NK-92 (cell line): ENCODE data around the gene CEP192.
"Not testable (repeated sequence)": the region's sequence is repeated elsewhere in the genome, so short reads cannot be mapped to it uniquely, and the experiment has no call there.

Source experiments
- DNase-seq: peaks from one replicate; lab custom pipeline; 2025; ENCODE audit not compliant: unreplicated experiment; lab: John Stamatoyannopoulos, UW

The CEP192 gene, protein sequence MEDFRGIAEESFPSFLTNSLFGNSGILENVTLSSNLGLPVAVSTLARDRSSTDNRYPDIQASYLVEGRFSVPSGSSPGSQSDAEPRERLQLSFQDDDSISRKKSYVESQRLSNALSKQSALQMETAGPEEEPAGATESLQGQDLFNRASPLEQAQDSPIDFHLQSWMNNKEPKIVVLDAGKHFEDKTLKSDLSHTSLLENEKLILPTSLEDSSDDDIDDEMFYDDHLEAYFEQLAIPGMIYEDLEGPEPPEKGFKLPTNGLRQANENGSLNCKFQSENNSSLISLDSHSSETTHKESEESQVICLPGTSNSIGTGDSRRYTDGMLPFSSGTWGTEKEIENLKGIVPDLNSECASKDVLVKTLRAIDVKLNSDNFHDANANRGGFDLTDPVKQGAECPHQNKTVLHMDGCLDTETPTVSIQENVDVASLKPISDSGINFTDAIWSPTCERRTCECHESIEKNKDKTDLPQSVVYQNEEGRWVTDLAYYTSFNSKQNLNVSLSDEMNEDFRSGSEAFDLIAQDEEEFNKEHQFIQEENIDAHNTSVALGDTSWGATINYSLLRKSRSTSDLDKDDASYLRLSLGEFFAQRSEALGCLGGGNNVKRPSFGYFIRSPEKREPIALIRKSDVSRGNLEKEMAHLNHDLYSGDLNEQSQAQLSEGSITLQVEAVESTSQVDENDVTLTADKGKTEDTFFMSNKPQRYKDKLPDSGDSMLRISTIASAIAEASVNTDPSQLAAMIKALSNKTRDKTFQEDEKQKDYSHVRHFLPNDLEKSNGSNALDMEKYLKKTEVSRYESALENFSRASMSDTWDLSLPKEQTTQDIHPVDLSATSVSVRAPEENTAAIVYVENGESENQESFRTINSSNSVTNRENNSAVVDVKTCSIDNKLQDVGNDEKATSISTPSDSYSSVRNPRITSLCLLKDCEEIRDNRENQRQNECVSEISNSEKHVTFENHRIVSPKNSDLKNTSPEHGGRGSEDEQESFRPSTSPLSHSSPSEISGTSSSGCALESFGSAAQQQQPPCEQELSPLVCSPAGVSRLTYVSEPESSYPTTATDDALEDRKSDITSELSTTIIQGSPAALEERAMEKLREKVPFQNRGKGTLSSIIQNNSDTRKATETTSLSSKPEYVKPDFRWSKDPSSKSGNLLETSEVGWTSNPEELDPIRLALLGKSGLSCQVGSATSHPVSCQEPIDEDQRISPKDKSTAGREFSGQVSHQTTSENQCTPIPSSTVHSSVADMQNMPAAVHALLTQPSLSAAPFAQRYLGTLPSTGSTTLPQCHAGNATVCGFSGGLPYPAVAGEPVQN (N-terminal part only)

DNA sequence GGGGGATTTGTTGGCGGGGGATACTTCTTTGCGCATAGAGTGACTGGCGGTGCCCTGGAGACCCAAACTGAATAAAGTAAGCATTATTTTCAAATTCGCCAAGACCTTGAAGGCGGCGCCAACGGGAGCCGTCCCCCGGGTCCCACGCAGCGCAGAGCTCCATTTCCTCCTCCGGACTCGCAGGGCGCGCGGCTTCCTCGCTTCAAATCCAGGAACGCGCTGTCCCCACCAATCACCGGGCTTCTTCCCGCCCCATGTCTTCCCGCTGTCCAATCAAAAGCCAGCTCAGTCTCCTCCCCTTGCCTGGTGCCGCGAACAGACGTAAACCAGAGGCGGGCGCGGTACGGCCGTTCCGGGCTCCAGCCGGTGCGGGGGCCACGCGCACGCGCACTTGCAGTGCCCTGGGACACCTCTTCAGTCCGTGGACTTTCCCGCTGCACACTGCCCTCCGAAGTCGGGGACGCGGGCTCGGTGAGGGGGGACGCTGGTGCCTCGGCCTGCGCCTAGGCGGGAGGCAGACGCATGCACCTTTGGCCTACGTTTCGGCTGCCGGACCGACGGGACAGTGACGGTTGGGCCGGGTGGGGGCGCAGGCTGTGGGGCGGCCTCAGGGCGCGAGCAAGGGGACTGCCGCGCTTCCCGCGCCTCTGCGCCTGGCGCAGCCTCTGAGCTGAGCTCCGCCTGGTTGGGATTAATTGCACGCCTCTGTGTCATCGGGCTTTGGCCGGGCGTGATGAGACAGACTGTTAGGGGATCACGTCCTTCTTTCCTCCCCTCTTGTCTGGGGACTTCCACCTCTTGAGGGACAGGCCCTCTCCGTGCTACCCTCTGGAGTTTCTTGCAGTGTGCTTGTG is at the start of gene CEP192:
Gene CEP192, plus strand, starts transcription at position 396 of the 854 bp plus-strand sequence. CDS start 8,063 bp downstream, outside the sequence.
- DNase-seq: peak; percentile 86

DNA sequence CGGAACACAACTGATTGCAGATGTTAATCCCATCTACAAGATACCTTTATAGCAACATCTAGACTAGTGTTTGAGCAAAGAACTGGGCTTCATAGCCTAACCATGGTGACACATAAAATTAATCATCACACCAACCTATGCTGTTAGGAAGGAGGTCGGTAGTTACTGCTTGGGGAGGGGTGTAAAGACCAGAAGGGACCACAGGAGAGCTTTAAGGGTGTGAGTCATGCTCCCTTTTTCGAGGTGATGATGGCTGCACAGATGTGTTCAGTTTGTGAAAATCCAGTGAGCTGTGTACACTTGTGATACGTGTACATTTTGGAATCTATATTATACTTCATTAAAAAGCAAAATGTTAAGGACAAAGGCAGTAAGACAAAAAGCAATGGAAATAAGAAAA is 47.9 kb upstream of the CEP192 start:
- DNase-seq: no peak

DNA sequence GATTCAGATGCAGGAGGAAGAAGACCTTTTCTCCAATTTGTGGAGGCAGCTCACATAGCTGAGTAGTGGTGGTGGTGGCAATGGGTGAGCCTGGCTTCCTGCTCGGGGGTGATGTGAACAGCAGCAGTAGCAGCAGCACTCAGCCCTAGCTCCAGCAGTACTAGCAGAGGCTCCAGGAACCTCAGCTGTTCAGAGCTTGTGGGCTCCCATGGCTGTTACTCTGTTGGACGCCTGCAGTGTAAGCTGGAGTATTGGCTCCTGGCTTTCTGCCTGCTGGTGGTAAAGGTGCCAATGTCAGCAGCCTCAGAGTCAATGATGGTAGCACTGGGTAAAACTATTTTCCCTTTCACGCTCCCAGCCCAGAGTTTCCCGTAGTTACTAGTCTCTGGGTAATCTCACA is 46.5 kb upstream of the CEP192 start:
- DNase-seq: no peak

DNA sequence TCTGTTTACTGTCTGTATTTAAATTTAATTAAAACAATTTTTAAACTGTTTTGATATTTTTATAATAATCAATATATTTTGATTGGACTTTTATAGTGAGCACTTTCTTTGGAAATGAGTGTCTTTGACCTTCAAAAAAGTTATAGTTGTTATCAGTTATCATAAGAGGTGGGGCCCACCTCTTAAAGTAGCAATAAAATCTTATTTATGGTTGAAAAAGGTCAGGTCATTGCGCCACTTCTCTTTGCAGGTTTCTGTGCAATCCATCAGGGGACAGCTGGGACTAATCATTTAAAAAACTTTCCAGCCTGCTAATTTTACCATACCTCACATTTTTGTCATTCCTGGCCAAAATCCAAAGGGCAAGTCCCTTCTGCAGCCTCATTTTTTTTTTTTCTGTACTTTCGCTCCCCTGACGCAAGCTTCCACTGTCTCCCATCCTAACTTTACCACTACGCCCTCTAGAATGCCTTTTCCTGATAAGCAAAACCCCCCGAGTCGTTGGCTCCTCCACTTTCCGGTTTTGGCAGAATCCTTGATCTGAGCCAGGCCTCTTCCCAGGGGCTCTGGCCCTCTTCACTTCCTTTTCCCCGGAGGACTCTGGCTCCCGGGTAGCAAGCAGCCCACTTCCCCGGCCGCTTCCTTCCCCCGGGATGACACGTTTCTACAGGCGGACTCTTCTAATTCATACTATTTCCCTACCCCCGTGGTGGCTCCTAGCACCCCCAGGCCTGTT is 44.4 kb upstream of the CEP192 start:
- no peak for DNase-seq

DNA sequence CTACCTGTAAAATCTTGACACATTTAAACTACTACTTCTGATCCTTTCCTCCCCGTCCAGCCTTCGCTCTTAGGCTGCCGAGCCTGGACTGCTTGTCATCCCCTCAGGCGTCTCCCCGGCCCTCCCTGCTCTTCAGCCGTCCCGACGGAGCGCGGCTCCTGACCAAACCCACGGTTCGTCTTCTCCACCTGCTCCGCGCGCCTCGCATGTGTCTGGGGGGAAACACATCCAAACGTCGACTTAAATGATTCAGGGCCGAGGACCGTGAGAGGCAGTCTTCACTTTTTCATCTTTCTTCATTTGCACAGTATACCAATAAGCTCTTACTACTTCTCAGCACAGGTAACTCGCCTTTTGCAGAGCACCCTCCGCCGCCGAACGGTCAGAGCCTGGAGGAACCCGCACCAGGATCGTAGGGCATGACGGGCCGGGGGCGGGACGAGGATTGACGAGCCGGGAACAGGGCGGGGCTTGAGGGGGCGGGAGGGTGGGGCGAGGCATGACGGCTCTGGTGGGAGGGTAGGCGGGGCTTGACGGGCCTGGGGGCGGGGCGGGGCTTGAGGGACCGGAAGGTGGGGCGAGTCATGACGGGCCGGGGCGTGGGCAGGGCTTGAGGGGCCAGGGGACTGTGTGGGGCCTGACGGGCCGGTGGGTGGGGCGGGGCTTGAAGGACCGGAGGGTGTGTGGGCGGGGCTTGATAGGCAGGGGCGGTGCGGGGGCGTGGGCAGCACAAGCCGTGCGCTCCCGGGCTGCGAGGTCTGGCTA is 43.7 kb upstream of the CEP192 start, which contains the start of gene SEH1L:
Gene SEH1L, plus strand, starts transcription at position 727 of the 765 bp plus-strand sequence. CDS start 111 bp downstream, outside the sequence.
- DNase-seq: peak; percentile 90

DNA sequence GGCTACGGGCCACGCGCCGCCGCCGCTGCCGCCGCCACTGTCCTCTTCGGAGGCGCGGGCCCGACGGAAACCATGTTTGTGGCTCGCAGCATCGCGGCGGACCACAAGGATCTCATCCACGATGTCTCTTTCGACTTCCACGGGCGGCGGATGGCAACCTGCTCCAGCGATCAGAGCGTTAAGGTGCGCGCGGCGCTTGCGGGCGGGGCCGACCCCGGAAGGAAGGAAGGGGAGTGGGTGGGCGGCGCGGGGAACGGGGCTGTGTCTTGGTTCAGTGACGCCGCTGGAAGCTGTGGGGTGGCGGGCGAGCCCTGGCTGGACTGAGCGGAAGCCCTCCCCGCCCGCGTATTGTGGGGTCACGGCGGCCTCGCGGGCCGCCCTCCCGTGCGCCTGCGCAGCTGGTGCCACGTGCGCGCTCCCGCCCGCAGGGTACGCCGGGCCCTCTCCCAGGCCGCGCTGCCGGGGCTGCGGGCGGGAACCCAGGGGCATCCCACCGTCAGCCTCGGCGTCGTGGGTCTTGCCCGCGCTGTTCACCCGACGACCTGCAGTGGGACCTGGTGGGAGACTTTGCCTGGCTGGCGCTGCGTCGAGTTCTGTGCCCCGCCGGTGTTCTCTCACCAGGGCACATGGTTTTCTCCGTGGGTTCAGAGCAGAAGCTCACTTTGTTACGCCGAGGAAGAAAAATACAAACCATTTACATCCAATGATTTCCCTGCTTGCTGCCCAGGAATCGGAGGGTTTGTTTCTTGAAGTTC is 42.9 kb upstream of the CEP192 start:
- peak; percentile 79 for DNase-seq

DNA sequence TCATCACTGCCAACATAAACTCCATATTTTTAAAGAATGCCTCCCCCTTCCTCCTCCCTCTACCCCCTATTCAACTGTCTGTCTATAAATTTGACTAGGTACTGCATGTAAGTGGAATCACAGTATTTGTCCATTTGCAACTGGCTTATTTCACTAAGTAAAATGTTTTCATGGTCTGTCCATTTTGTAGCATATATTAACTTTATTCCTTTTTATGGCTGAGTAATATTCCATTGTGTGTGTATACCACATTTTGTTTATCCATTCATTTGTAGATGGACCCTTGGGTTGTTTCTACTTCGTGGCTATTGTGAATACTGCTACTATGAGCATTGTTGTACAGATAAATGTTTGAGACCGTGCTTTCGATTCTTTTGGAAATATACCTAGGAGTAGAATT is 32.7 kb upstream of the CEP192 start:
- DNase-seq: no peak

DNA sequence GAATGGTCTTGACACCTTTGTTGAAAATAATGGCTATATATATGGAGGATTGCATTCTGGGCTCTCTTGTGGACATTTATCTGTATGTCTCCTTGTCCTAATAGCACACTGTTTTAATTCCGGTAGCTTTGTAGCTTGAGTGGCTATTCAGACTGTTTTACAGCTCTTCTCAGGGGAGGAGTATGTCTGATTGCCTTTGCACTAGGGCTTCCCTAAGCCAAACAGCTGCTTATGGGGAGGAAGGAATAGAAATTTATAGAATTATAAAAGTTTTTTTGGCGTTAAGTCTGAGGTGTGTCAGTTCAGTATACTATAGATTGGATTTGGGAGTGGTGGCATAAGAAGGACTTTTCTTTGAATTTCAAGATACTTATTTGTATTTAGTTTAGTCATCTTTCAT is 30.8 kb upstream of the CEP192 start:
- no peak for DNase-seq

DNA sequence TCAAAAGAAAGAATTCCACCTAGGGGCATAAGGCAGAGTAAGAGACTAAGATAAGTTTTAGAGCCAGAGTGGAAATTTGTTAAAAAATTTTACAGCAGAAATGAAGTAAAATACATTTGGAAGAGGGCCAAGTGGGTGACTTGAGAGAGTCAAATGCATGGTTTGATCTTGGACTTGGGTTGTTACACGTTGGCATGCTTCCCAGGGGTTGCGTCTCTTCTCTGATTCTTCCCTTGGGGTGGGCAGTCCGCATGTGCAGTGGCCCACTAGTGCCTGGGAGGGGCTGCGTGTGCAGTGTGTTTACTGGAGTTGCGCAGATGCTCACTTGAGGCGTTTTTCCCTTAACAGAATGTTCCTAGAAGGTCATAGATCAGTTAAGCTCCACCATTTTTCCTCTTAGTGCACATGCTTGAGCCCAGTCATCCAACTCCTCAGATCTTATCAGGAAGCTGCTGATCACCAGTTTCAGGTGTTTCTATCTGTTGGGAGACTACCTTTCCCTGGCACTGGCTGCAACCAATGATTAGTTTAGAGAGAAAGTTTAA is 30.2 kb upstream of the CEP192 start:
- DNase-seq: no peak

DNA sequence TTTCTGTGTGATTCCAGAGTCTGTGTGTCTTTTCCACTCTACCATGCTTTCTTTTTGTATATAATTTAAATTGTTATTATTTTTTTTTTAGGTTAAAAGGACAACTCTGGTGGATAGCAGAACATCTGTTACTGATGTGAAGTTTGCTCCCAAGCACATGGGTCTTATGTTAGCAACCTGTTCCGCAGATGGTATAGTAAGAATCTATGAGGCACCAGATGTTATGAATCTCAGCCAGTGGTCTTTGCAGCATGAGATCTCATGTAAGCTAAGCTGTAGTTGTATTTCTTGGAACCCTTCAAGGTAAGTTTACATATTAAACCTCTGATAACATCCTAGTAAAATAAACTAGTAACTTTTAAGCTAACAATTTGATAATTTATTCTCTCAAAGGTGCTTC is 28.1 kb upstream of the CEP192 start:
- DNase-seq: no peak

DNA sequence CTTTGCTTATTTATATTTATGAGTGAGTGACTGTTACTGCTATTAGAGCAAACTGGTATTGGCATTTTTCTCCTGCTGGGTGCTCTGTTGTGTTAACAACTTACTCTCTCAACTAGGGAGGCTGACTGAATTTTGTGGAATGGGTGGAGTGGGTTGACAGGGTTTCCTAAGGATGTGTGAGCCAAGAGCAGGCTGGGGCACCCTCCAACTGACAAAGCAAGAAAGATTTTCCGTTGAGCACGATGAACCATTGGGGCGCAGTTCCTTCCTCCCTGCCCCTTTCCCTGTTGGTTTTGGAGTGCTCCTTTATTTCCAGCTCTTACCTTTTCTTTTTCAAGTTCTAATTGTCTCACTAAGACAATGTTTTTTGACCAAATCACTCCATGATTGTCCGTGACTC is 23.0 kb upstream of the CEP192 start:
- DNase-seq: no peak

DNA sequence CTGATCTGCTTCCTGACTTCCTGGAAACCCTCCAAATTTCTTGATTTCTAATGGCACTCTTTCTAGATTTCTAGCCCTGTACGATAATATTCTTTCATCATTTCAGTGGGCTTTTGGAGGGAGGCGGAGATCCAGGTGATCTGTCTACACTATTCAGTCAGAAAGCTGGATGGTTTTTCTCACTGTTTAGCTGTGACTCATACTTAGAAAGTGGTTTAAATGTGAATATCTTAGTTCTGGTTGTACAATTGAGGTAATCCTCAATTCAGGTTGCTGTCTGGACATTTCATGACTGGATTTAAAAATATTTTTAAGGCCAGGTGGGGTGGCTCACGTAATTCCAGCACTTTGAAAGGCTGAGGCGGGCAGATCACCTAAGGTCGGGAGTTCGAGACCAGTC is 22.5 kb upstream of the CEP192 start:
- DNase-seq: no peak

DNA sequence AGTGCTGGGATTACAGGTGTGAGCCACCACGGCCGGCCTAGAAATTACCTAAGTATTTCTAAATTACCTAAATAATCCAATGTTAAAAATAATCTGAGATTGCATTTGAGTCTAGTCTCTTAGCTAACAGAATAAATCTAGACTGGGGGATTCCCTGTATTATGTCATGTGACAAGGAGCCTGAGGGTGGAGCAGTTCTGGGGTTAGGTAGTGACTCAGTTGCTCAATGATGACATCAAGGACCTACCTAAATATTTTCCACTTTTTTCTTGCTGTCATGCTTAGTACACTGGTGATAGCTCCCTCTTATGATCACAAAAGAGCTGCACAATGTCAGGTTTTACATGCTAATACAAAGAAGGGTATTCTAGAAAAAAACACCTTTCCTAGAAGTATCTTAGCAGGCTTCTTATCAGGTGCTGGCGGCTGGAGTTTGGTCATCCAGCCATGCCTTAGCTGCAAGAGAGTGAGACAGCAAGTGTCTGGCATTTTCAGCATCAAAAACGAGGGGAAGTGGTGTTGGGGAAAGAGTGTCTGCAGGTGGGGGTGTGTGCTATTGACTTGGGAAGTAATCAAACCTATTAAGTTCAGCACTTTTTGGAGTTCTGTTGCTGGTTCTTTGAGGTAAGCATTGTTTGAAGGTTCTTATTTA is 17.5 kb upstream of the CEP192 start:
- no peak for DNase-seq

DNA sequence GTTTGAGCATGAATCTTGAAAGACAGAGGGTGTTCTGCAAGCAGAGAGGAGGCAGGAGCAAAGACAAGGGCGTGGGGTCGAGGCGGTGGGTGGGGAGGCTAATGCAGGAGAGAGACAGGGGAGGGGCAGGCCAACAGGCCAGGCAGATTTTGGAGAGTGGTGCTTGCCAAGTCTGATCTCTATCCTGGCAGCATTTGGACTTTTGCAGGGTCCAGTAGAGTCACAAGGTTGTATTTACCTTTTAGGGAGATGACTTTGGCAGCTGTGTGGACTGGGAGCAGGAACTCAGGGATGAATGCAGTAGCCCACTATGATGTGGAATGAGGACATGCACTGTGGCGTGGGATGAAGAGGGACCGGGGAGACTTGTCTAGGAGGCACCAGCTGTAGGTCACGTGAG is 15.7 kb upstream of the CEP192 start:
- no peak for DNase-seq

DNA sequence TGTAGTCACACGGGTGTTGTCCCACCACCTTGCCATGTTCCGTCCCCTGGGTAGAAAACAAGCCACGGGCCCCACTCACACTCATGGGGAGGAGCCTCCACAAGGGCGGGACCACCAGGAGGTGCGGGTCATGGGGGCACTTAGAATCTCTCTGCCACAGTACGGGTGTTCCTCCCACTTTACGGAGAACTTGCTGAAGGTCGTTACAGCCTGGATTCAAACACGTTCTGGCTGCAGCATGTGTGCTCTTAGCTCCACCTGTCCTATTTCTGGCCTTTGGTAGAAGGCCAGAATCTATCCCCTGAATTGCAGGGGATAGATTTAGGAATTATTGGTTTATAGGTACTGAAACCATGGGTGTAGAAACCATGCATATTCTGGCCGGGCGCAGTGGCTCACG is 14.9 kb upstream of the CEP192 start:
- DNase-seq: no peak

DNA sequence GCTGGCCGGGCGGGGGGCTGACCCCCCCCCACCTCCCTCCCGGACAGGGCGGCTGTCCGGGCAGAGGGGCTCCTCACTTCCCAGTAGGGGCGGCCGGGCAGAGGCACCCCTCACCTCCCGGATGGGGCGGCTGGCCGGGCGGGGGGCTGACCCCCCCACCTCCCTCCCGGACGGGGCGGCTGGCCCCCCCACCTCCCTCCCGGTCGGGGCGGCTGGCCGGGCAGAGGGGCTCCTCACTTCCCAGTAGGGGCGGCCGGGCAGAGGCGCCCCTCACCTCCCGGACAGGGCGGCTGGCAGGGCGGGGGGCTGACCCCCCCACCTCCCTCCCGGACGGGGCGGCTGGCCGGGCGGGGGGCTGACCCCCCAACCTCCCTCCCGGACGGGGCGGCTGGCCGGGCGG is 11.1 kb upstream of the CEP192 start:
- DNase-seq: not testable (repeated sequence)

DNA sequence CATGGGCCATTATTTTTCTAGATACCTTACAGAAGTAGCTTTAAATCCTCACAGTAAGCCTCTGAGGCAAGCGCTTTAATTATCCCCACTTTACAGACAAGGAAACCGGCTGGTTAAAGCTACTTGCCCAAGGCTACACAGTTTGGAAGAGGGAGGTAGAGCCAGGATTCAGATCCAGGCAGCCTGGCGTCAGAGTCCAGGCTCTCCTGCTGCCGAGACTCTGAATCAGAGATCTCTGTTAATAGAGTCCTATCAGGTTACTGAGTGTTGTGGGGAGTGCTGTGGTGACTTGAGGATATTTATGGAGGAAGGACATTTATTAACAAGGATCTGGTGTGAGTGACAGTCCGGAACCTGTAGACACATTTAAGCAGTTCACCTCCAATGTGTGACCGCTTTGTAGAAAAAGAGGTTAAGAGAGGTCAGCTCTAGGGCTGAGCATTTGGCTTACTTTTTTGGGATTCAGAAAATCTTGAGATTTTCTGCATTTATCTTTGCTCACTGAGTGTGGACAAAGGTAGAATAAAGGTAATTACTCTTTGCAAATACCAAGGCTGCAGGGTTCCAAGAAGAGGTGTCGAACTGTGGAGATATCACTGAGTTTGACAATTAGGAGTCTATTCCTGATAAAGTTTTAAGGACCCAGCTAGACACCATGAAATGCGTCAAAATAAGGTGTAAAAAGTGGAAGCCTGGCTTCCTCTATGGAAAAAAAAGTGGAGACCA is 1.6 kb upstream of the CEP192 start:
- DNase-seq: no peak
